ENCODE measurements around the gene CENPI.
"Not testable (repeated sequence)": the region's sequence is repeated elsewhere in the genome, so short reads cannot be mapped to it uniquely, and the experiment has no call there.

The CENPI gene, protein sequence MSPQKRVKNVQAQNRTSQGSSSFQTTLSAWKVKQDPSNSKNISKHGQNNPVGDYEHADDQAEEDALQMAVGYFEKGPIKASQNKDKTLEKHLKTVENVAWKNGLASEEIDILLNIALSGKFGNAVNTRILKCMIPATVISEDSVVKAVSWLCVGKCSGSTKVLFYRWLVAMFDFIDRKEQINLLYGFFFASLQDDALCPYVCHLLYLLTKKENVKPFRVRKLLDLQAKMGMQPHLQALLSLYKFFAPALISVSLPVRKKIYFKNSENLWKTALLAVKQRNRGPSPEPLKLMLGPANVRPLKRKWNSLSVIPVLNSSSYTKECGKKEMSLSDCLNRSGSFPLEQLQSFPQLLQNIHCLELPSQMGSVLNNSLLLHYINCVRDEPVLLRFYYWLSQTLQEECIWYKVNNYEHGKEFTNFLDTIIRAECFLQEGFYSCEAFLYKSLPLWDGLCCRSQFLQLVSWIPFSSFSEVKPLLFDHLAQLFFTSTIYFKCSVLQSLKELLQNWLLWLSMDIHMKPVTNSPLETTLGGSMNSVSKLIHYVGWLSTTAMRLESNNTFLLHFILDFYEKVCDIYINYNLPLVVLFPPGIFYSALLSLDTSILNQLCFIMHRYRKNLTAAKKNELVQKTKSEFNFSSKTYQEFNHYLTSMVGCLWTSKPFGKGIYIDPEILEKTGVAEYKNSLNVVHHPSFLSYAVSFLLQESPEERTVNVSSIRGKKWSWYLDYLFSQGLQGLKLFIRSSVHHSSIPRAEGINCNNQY

DNA sequence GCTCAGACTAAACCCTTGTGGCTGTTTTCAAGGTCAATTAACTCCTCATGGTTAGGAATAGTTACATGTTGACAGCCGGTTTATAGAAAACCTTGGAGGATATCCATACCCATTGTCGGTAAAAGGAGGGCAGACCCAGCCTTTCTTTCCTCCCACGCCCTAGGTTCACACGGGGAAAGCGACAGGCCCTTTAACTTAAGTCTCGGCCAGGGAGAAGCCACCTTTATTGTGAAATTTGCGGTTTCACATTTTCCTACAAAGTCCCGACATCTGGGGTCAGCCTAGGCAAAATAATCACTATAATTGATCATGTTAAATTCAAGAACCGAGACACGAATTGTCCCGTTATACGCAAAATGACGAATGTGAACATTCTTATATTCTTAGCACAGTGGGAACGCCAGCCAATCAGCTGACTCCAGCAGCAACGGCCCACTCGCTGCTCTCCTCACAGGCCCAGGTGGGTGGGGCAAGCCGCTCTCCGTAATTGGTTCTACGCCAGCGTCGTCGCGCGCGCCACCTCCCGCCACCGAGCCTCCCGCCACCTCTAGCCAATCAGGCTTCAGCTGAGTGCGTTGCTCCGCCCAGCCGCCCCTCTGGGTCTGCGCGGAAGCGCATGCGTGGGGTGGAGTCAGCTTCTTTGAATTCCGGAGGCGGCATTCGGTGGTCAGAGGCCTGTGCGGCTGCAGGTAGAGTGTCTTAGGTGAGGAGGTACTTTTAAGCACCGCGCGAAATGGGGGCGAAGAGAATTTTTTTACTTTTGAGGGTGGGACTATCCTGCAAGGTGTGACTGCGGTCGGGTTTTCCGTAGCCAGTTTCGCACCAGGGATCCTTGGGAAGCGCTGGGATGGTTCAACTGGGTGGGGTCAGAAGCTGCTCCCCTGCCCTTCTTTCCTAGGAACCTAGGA lies at the start of gene CENPI:
Gene CENPI, plus strand, starts transcription at position 659 of the 908 bp plus-strand sequence. CDS start 2,867 bp downstream, outside the sequence.
- DNase-seq (ENCODE audit: low read depth) = peak; percentile 66

DNA sequence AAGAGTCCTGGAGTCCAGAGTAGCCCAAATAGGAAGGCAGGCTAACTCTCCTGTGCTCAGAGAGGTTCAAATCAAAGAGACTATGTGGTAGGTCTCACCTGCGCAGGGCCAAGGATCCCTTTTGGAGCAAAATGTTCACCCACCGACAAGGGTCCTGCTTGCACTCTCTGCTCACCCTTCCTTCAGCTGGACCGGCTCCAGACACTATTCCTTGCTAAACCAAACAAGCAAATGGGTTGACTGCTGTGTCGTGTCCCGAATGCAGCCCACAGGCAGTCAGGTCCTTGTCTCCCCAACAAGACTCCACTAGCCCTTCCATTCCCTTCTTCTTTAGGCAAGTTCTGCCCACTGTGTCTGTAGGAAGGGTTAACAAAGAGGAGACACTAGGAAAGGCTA lies 46.9 kb upstream of the CENPI start:
- DNase-seq (ENCODE audit: low read depth) = no peak

DNA sequence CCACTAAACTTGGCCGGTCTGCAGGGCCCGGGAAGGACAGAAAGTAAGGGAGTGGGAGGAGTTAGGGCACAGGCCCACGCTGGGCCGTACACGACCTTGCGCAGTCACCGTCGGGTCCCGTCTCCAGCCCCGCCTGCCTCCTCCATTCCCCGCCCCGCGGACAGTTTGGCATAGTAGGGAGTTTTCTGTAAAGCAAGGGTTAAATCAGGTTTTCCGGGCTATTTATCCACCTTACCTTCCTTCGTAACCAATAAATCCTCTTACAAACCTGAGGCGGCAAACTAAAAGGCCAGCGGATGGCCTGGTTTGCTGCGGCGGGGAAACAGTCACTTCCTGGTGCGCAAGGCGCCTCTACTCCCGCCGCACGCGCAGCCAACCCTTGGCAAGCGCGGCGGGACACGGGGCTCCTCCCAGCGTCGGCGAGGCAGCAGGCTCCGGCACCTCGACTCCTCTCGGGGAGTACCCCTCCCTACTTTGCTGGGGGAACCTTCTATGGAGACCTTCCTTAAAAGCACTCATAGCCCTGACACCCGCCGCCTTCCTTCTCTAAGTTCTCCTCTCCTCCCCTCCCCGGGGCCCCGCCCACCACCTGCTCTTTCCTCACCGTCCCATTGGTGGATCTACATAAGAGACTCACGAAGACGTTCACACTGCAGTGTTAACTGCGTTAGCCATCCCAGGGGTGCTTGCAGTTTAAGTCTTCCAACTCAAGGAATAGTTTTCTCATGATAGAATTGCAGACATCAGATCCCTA lies 46.3 kb upstream of the CENPI start, which contains the start of gene TRMT2B:
Gene TRMT2B, minus strand, starts transcription at position 563 of the 754 bp plus-strand sequence. CDS start 9,822 bp downstream, outside the sequence.
- peak; percentile 24 for DNase-seq (ENCODE audit: low read depth)

DNA sequence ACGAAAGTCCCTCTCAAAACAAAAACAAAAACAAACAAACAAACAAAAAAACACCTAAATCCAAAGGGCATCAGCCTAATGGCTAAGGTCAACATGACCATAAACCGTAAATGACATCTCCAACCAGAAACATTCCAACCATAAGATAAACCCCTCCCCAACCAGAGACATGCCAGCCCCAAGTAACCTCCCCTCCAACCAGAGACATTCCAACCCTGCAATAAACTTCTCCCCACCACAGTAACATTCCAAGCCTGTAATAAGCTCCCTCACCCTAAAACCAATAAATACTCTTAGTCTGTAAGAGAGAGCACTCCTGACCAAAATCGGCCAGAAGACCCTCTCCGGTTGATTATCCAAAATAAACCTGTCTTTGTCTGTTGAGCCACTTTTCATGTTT lies 41.5 kb upstream of the CENPI start:
- DNase-seq (ENCODE audit: low read depth) = not testable (repeated sequence)

DNA sequence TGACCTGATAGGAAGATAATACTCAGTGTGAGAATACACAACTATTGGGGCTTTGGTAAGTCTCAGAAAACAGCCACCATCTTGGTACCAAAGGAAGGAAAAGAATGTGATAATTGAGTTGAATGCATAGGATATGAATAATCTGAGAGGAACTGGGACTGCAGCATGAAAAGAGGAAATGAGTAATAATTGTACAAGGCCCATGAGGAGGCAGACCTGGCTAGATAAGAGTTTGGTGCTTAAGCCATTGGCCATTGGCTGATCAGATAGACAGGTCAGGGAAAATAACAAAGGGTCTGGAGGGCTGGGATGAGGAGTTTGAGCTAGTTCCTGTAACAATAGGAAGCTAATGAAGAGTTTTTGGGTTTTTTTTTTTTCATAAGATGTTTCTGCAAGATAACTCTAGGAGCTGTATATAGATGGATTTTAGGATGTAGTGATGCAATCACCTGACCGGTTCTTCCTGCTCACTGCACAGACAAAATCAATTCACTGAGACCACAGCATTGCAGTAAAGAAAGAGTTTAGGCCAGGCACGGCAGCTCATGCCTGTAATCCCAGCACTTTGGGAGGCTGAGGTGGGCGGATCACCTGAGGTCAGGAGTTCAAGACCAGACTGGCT lies 40.8 kb upstream of the CENPI start:
- peak; percentile 32 for DNase-seq (ENCODE audit: low read depth)

DNA sequence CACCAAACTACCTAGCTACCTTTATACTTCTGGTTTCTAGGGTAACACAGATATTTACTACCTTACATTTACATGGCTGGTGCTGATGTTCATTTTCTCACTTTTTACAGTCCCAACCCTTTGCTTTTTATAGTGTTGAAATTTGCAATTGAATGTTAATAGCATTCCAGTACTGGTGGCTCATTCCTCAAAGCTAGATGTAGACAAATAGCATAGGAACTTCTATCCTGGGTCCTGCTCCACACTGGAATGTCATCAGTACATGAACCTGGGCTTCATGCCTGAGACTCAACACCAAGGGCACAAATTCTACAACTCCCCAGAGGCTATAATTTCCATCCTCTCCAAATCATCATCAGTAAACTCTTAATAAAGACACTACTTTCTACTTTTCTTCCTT lies 35.8 kb upstream of the CENPI start:
- no peak for DNase-seq (ENCODE audit: low read depth)

DNA sequence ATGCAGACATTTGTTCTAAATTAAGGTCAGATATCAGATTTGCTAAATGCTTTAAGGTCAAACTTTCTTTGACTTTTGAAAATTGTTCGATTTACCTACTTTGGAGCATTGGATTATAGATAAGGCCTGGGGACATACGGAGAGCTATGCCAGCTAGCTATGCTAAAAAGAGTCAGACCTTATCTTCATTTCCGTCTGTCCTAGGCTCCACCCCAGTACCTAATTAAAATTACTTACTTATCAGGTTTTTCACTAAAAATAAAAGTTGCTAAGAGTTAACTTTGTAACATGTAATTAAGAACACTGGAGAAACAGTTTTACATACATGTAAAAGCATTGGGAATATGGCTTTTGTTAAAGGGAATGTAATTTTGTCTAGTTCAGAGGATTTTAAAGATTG lies 26.4 kb upstream of the CENPI start:
- no peak for DNase-seq (ENCODE audit: low read depth)

DNA sequence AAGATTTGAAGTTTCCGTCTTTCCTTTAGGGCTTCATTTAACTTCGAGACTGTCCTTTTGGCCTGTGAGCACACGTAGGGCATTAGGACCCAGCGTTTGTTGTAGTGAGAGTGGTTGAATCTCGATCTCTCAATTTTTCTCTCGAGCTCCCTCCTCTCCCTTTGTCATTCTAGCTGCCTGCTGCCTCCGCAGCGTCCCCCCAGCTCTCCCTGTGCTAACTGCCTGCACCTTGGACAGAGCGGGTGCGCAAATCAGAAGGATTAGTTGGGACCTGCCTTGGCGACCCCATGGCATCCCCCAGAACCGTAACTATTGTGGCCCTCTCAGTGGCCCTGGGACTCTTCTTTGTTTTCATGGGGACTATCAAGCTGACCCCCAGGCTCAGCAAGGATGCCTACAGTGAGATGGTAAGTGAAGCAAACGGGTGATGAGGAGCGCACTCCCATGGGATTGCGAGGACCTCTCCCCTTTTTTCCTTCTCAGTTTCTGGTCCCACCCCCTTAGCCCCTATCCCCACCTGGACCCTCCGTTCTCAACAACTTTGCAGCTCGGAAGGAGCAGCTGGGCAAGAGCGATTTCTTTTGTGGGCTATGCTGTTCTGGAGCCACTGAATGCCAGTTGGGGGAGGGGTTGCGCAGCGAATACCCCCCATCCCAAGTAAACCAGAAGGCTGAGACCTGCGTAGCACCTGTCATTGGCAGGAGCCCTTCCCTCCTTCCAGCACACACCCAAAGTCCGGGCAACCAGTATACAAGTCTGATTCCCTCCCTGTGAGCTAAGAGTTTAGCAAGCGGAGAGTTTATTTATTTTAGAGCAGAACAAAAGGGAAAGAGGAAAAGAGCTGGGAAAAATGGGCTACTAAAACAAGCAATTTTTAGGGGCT lies 19.0 kb upstream of the CENPI start, which contains the start of gene TMEM35A:
Gene TMEM35A, plus strand, starts transcription at position 164 of the 883 bp plus-strand sequence. Its CDS starts 124 bp downstream, at position 288.
- no peak for DNase-seq (ENCODE audit: low read depth)

DNA sequence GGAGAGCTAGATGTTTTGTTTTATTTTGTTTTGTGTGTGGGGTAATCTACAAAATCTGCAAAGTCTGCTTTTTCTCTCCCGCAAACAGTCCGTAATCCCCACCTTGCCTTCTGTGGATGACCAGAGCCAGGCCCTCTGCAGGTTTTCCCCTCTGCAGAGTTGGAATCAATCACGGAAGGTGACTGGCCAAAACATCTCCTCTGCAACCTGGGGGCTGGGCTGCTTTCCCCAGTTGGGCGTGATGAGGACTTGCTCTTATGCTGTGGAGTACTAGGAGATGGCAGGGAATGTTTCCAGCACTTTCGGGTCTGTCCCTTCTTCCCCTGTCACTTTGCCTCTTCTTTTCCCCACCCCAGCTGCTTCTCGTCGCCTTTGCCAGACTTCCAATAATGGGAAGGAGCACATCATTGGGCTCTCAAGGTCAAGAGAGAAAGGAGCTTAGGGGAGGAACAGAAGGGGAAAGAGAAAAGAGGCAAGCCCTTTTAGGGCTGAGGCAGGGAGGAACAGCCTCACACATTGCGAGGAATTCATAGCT lies 18.2 kb upstream of the CENPI start:
- DNase-seq (ENCODE audit: low read depth) = no peak

DNA sequence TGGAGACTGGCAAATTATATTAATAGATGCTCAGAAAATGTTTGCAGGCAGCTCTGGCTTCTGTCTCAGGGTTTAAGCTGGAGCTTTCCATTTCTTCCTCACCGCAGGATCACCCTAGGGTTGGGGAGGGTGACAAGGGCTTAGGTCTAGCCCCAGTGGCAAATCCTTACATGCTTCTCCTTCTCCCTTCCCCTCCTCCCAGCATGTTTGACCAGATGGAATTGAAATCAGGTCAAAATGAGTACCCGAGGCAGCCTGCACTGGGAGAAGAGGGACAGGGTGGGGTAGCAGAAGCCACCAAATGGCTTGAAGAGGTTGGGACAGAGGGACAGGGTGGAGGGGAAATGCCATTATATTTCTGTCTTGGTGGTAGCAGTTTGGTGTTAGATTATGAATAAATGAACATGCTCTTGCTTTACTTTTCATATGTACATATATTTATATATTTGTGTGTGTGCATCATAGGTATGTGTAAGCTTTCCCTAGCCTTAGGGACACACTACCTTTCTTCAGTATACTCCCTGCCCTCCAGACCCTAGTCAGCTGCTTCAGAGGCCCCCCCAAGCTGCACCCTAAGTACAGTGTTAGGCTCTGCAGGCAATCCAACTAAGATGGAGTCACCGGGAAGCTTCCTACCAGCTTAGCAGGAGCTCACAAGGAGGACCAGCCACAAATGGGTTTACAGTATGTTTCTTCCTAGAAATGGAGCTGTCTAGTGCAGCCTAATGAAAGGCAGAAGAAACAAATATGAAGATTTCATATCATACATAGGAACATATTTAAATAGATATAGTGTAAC lies 17.5 kb upstream of the CENPI start:
- DNase-seq (ENCODE audit: low read depth) = no peak

DNA sequence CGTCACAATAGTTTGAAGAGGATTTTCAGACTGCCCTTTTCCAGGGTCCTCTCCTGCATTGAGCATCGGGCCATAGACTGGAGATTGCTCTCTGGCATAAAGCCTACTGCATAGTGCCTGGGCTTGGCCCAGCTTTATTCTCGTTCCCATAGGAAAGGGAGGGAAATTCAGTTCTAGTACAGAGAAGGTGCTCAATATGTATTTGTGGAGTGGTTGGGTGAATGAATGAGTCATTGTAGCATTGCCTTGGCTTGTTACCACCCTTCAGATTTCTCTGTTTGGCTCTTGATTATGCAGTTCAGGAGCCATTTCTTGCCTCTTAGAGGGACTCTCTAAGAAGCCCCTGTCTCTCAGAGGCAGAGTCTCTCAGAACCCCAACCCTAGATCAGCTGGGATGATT lies 16.8 kb upstream of the CENPI start:
- DNase-seq (ENCODE audit: low read depth) = no peak

DNA sequence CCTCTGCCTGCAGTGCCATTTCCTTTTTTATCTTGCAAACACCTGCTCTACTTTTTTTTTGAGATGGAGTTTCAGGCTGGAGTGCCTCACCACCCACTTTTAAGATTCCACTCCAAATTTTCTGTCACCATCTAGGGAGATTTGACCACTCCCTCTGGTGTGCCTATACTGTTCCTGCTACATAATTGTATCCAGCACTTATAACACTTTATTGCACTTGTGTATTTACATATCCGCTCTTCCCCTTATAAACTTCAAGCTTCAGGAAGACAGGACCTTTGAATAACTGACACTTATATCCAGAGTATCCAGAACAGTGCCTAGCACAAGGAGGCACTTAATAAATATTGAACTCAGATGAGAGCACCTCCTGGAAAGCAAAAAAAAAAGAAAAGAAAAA lies 6.2 kb upstream of the CENPI start:
- DNase-seq (ENCODE audit: low read depth) = no peak

DNA sequence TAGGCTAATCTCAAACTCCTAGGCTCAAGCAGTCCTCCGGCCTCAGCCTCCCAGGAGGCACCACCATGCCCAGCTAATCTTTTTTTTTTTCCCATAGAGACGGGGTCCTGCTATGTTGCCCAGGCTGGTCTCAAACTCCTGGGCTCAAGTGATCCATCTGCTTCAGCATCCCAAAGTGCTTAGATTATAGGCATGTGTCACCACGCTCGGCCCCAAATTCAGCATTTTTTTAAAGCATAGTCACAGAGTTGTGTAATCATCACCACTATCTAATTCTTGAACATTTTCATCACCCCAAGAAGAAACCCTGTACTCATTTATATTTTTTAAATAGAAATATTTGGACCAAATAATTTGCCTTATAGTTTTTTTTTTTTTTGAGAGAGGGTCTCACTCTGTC lies 10.3 kb downstream of the CENPI start:
- no peak for DNase-seq (ENCODE audit: low read depth)

DNA sequence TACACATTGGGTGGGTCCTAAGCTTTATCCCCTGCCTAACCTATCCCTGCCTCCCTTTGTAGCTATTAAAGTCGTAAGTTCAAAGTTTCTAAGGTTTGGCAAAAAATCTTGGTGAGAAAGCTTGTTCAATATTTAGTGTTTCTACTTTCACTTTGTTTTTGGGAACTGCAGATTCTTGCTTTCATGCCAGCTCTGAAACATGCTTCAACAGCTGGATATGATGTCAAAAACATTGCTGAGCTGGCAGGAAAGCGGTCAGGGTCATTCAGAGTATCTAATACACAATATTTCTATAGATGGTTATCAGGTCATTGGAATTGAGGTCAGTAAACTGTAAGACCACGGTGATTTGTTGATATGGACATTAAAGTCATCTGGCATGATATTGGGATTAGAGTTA lies 19.7 kb downstream of the CENPI start:
- no peak for DNase-seq (ENCODE audit: low read depth)

DNA sequence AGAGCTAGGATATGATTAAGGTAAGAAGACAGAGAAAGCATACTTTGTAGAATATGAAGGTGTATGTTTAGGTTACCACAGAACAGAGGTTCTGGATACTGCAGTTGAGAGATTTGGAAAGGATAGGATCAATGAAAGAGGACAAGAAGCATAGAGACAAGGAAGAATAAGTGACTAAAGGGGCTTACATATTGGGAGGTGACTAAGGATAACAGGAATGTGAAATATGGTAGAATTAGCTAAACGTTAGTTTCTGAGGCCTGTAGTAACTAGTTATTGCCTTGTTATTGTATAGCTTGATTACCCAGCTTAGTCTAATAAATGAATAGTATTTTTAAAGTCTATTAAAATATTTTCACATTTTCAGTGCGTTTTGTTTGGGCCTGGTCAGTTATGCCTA lies 38.2 kb downstream of the CENPI start:
- no peak for DNase-seq (ENCODE audit: low read depth)
